PC-3 (cell line): Measurements from ENCODE around the gene ARID1A. TPM values are rescaled to one million over a fixed set of nuclear protein-coding genes. Genes with fewer than 3 reads are reported as not detected.
A peak's percentile ranks its signal among the peaks of the same experiment; 100 is the strongest.

Source experiments
- ATAC-seq: fragments of 200-7000 bp; cut with Tn5 transposase; 2 replicates; pipeline ENCODE4 v1.9.1; 2020; ENCODE audit warnings: mild to moderate bottlenecking, moderate library complexity
- BruUV-seq: library from RNA; stranded (reverse); fragments of 400-500 nt; replicated peaks from 2 replicates; lab custom pipeline; 2021; lab: Mats Ljungman, UMichigan
- CTCF ChIA-PET: fragments of 300-600 bp; sonication (Branson Sonifier 250); formaldehyde crosslinking; loops from one replicate; lab custom pipeline; 2022; ENCODE audit warnings: antibody characterized with exemption; lab: Charles Lee
- POLR2A ChIA-PET: fragments of 300-600 bp; sonication (Branson Sonifier 250); formaldehyde crosslinking; loops from one replicate; lab custom pipeline; 2022; ENCODE audit warnings: antibody characterized with exemption; ENCODE audit not compliant: unreplicated experiment; lab: Charles Lee
- DNase-seq: peaks from one replicate; pipeline ENCODE4 v3.0.0-alpha.2; 2015
- H2AFZ ChIP-seq: fragments of 300-600 bp; sonication (generic); 2 replicates; pipeline ENCODE4 v1.6.0; 2016; ENCODE audit warnings: antibody characterized with exemption, low read length
- H3F3A ChIP-seq: fragments of 300-600 bp; sonication (generic); one replicate; pipeline ENCODE4 v1.6.0; 2017; ENCODE audit warnings: antibody characterized with exemption, low read length, control low read depth, mild to moderate bottlenecking; ENCODE audit not compliant: unreplicated experiment
- H3K27ac ChIP-seq: fragments of 300-600 bp; sonication (generic); 2 replicates; pipeline ENCODE4 v1.5.1; 2016; ENCODE audit warnings: mild to moderate bottlenecking, low read length
- H3K27me3 ChIP-seq: fragments of 300-600 bp; sonication (generic); 2 replicates; pipeline ENCODE4 v1.6.1; 2016; ENCODE audit warnings: low read length, mixed read lengths
- H3K36me3 ChIP-seq: fragments of 300-600 bp; sonication (generic); 2 replicates; pipeline ENCODE4 v1.6.1; 2016; ENCODE audit warnings: low read depth, mixed run types, low read length, mixed read lengths
- H3K4me1 ChIP-seq: fragments of 300-600 bp; sonication (generic); 2 replicates; pipeline ENCODE4 v1.5.1; 2016; ENCODE audit warnings: low read length; ENCODE audit not compliant: insufficient read depth
- H3K4me2 ChIP-seq: fragments of 300-600 bp; sonication (generic); 2 replicates; pipeline ENCODE4 v1.6.0; 2016; ENCODE audit warnings: low read length
- H3K4me3 ChIP-seq: fragments of 300-600 bp; sonication (generic); 2 replicates; pipeline ENCODE4 v1.5.1; 2016; ENCODE audit warnings: mild to moderate bottlenecking, low read length, mixed read lengths
- H3K79me2 ChIP-seq: fragments of 300-600 bp; sonication (generic); 2 replicates; pipeline ENCODE4 v1.6.1; 2017; ENCODE audit warnings: low read length, mixed read lengths
- H3K9ac ChIP-seq: fragments of 300-600 bp; sonication (generic); 2 replicates; pipeline ENCODE4 v1.6.0; 2016; ENCODE audit warnings: mild to moderate bottlenecking, low read length
- H3K9me2 ChIP-seq: fragments of 300-600 bp; sonication (generic); replicated peaks from 2 replicates; pipeline ENCODE4 v1.6.1; 2016; ENCODE audit warnings: mixed run types, low read length, mixed read lengths
- H3K9me3 ChIP-seq: fragments of 300-600 bp; sonication (generic); 2 replicates; pipeline ENCODE4 v1.6.1; 2016; ENCODE audit warnings: low read length, mixed read lengths
- H4K20me1 ChIP-seq: fragments of 300-600 bp; sonication (generic); 2 replicates; pipeline ENCODE4 v1.6.1; 2016; ENCODE audit warnings: low read length, mixed read lengths
- EZH2 ChIP-seq: fragments of 300-600 bp; sonication (generic); IDR thresholded peaks from one replicate; pipeline ENCODE4 v1.6.1; 2017; ENCODE audit warnings: antibody characterized with exemption, mild to moderate bottlenecking, low read length; ENCODE audit not compliant: unreplicated experiment
- EZH2phosphoT487 ChIP-seq: fragments of 300-600 bp; sonication (generic); IDR thresholded peaks from 2 replicates; pipeline ENCODE4 v1.6.1; 2018; ENCODE audit warnings: mild to moderate bottlenecking, antibody characterized with exemption, low read length, borderline replicate concordance
- intact Hi-C: fragments of 100-400 bp; cut with micrococcal nuclease; formaldehyde crosslinking; loops from 2 replicates; pipeline ENCODE4 v1.9.0; 2023
- total RNA-seq: library from RNA; depleted of rRNA; stranded (reverse); fragments of >200 nt; gene quantifications from 2 replicates; pipeline ENCODE4 v1.2.3, GENCODE V29; 2014
- TF ChIP-seq, protein P1 (sequence below): fragments of 300-600 bp; sonication (generic); conservative IDR thresholded peaks from 2 replicates; pipeline ENCODE4 v1.5.1; 2017; ENCODE audit warnings: antibody characterized with exemption, low read depth, mild to moderate bottlenecking, low read length

The ARID1A gene
- total RNA-seq, 1 experiment from 2014 or later = 43.8 TPM

DNA sequence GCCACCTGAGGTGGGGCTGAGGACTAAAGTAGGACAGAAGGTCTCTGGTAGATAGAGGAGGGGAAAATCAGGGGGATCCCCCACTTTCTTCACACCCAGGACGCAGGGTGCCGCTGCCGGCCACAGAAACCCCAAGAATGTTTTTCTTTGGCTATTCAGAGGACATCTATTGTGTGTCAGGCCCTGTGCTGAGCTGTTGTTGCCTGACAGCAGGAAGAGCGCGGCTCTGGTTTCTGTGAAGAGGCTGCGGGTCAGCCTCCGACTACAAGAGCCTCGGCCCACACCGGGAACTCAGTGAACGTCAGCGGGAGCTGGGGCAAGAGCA lies 91.5 kb downstream of the ARID1A start:
- Histone ChIP-seq H3K9me2 (no peaks in the 10 kb centered on the region), H3K27me3 (no peaks in the 10 kb centered on the region), H3K9me3 (no peaks in the 10 kb centered on the region), H3K36me3 (peaks cover 11% of the 10 kb centered on the region), H3K4me2 (peak overlapping the region; percentile 92), H4K20me1 (no peaks in the 10 kb centered on the region), H3K9ac (peak overlapping the region; percentile 93), H3K79me2 (peaks cover 8% of the 10 kb centered on the region; the same call in 1 of the 2 replicates), H3K27ac (peak overlapping the region; percentile 90), H2AFZ (peak overlapping the region; percentile 98), H3F3A (peaks cover 4% of the 10 kb centered on the region), H3K4me1 (peaks cover 53% of the 10 kb centered on the region), H3K4me3 (peak overlapping the region; percentile 77)
- BruUV-seq = TSS peak; percentile 88
- TF ChIP-seq EZH2 = no peak
- TF ChIP-seq, protein P1, sequence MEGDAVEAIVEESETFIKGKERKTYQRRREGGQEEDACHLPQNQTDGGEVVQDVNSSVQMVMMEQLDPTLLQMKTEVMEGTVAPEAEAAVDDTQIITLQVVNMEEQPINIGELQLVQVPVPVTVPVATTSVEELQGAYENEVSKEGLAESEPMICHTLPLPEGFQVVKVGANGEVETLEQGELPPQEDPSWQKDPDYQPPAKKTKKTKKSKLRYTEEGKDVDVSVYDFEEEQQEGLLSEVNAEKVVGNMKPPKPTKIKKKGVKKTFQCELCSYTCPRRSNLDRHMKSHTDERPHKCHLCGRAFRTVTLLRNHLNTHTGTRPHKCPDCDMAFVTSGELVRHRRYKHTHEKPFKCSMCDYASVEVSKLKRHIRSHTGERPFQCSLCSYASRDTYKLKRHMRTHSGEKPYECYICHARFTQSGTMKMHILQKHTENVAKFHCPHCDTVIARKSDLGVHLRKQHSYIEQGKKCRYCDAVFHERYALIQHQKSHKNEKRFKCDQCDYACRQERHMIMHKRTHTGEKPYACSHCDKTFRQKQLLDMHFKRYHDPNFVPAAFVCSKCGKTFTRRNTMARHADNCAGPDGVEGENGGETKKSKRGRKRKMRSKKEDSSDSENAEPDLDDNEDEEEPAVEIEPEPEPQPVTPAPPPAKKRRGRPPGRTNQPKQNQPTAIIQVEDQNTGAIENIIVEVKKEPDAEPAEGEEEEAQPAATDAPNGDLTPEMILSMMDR = no peak
- no peak for TF ChIP-seq EZH2phosphoT487
- ATAC-seq (peak; percentile 32), DNase-seq (no peak)
- ChIA-PET POLR2A (interaction anchor here (0.6 to 0.7 kb wide), 2 partner anchors 12 to 53 kb away, joined by 5 read pairs; no protein-coding TSS in a partner anchor), CTCF (interaction anchor here (1.0 kb wide), 1 partner anchor 12 kb away, joined by 3 read pairs; no protein-coding TSS in a partner anchor)
- intact Hi-C loops = loop anchor here (5.0 kb wide), 1 partner anchor 75 kb away; the partner anchor contains the start of gene SFN

DNA sequence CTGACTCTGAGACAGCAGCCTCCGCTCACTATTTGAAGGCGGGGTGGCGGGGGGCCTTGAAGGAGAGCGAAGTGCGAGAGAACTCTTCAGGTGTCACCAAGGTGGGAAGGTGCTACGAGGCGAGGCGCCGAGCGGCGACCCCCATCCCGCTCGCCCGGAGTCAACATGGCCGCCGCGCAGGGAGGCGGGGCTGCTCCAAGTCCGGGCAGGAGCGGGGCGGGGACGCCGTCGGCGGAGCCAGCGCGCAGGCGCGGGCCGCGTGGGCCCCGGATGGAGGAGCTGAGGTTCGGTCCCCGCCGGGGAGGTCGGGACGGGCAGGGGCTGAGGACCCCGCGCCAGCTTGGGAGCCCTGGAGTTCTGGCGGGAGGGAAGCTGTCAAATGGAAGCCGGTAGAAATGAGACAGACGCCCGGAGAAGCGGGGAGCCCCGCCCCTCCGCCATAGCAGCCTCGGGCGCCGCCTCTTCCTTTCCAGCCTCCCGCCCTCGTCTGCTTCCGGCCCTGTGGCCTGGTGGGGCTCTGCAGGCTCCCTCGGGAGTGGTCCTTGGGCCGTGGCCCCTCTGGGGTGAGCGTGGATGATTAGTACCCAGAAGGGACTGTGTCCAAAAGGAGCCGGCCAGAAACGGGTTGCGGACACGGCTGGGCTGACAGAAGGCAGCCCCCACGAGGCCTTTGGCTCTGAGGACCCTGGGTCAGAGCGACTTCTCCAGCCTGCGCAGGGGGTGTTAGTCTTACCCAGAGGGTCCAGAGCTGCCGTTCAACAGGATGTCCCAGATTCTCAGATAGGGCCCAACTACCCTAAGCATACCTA lies 92.1 kb downstream of the ARID1A start, which contains the start of gene PIGV:
Gene PIGV (plus strand): TSS at position 245 of the 809 bp plus-strand sequence. CDS start 2,866 bp downstream, outside the sequence.
- intact Hi-C loops = loop anchor here (5.0 kb wide), 1 partner anchor 74 kb away; the partner anchor contains the start of gene SFN
- H3K27ac ChIP-seq = peak within 1 kb of the TSS; percentile 90
- DNase-seq (peak; percentile 79), ATAC-seq (peak; percentile 70)
- peak within 1 kb of the TSS; percentile 92 for H3K4me2 ChIP-seq
- H4K20me1 ChIP-seq = no peaks in the 10 kb centered on the region
- peaks cover 6% of the 10 kb centered on the region for H3K36me3 ChIP-seq
- H3K4me3 ChIP-seq = peak within 1 kb of the TSS; percentile 77
- TF ChIP-seq EZH2phosphoT487 (no peak), EZH2 (no peak)
- H2AFZ ChIP-seq = peak within 1 kb of the TSS; percentile 98
- H3K4me1 ChIP-seq = peaks cover 50% of the 10 kb centered on the region
- peaks cover 4% of the 10 kb centered on the region for H3F3A ChIP-seq
- peaks cover 8% of the 10 kb centered on the region; the same call in 1 of the 2 replicates for H3K79me2 ChIP-seq
- H3K27me3 ChIP-seq = no peaks in the 10 kb centered on the region
- H3K9me3 ChIP-seq = no peaks in the 10 kb centered on the region
- POLR2A ChIA-PET = interaction anchor here (0.6 to 0.7 kb wide), 4 partner anchors 12 to 90 kb away, joined by 4 to 14 read pairs (median 5); no protein-coding TSS in a partner anchor
- no peaks in the 10 kb centered on the region for H3K9me2 ChIP-seq
- TSS peak; percentile 54 for BruUV-seq
- CTCF ChIA-PET = interaction anchor here (1.0 to 2.4 kb wide), 4 partner anchors 11 to 185 kb away, joined by 3 to 44 read pairs (median 12); no protein-coding TSS in a partner anchor
- H3K9ac ChIP-seq = peak within 1 kb of the TSS; percentile 93

DNA sequence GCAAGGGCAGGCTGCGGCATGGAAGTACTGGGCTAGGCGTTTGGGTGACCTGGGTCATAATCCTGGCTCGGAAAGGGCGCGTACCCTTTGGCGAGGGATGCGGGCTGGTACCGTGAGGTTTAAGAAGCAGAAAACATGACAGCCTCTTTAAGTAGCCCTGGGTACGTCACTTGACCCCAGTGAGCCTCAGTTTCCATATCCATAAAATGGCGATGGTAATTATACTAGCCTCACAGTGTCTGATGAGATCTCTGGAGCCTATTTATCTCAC lies 92.6 kb downstream of the ARID1A start:
- Histone ChIP-seq H2AFZ (peak overlapping the region; percentile 98), H3K36me3 (0 out of 2 replicates have a peak, but pooled peaks cover under 1% of the 10 kb centered on the region), H3K79me2 (peaks cover 8% of the 10 kb centered on the region; the same call in 1 of the 2 replicates), H4K20me1 (no peaks in the 10 kb centered on the region), H3K9me2 (no peaks in the 10 kb centered on the region), H3K27ac (peak overlapping the region; percentile 90), H3F3A (peaks cover 4% of the 10 kb centered on the region), H3K4me3 (peak overlapping the region; percentile 77), H3K9ac (peak overlapping the region; percentile 93), H3K4me2 (peak overlapping the region; percentile 92), H3K9me3 (no peaks in the 10 kb centered on the region), H3K4me1 (peaks cover 44% of the 10 kb centered on the region), H3K27me3 (no peaks in the 10 kb centered on the region)
- ATAC-seq (no peak), DNase-seq (no peak)
- no peak for TF ChIP-seq EZH2
- TF ChIP-seq, protein P1 = no peak
- no peak for TF ChIP-seq EZH2phosphoT487
- ChIA-PET CTCF (interaction anchor here (0.5 to 2.4 kb wide), 9 partner anchors 11 to 284 kb away, joined by 3 to 44 read pairs (median 5); no protein-coding TSS in a partner anchor), POLR2A (interaction anchor here (0.6 to 1.2 kb wide), 2 partner anchors 96 to 188 kb away, joined by 5 to 9 read pairs; no protein-coding TSS in a partner anchor)
- intact Hi-C loops = loop anchor here (5.0 kb wide), 1 partner anchor 74 kb away; the partner anchor contains the start of gene SFN
- BruUV-seq = no TSS peak
